ENCODE data around the gene POPDC2. TPM values are rescaled to one million over a fixed set of nuclear protein-coding genes. Genes with fewer than 3 reads are reported as not detected.

The POPDC2 gene
- total and polyA plus RNA-seq, 10 of the 15 experiments (the other 5 are each of a cell fraction or from before 2014, with no cell fraction given) = 1.8 to 12.7 (median 3.5) TPM

GRCh38 chr3:119676771-119677640, 16.6 kb upstream of the POPDC2 start, which contains the start of gene COX17 (continued):
- TF ChIP-seq NKRF (conservative IDR thresholded peaks at IDR 0.05) = peak; percentile 93
- peak; percentile 51; the same call in 1 of the 3 replicates for TF ChIP-seq POU2F2 (IDR thresholded peaks at IDR 0.05; ENCODE audit: borderline replicate concordance, low read depth, low read length)
- peak; percentile 9; the same call in 1 of the 2 replicates for TF ChIP-seq HCFC1 (IDR thresholded peaks at IDR 0.05; ENCODE audit: low read length)
- no peak for TF ChIP-seq CEBPZ (IDR thresholded peaks at IDR 0.05; ENCODE audit: low read depth, low read length)
- TF ChIP-seq RFX5 (IDR thresholded peaks at IDR 0.05; ENCODE audit: low read depth, low read length) = 0 out of 2 replicates have a peak, but pooled peaks have one; percentile 22
- no peak for TF ChIP-seq CBX3 (IDR thresholded peaks at IDR 0.05; ENCODE audit: borderline replicate concordance, low read depth)
- peak; percentile 76 for TF ChIP-seq MAX (IDR thresholded peaks at IDR 0.05; ENCODE audit: low read depth, low read length)
- 0 out of 2 replicates have a peak, but pooled peaks have one; percentile 11 for TF ChIP-seq CHD1 (IDR thresholded peaks at IDR 0.05; ENCODE audit: low read depth, low read length)
- TF ChIP-seq BHLHE40 (IDR thresholded peaks at IDR 0.05; ENCODE audit: borderline replicate concordance in 1 of 2, low read depth in 2 of 2, low read length in 1 of 2) = peak in 1 of 2 experiments; percentile 13; a peak in 1 of 4 replicates
- peak; percentile 54; the same call in 1 of the 2 replicates for TF ChIP-seq ELK1 (IDR thresholded peaks at IDR 0.05; ENCODE audit: low read depth, low read length)
- TF ChIP-seq SIX5 (IDR thresholded peaks at IDR 0.05; ENCODE audit: low read depth, low read length, severe bottlenecking) = no peak
- peak; percentile 90 for TF ChIP-seq SIN3A (IDR thresholded peaks at IDR 0.05; ENCODE audit: low read depth, low read length)
- peak; percentile 83 for TF ChIP-seq TAF1 (IDR thresholded peaks at IDR 0.05; ENCODE audit: borderline replicate concordance, low read depth, low read length)
